ENCODE data around the gene ZRANB3. TPM values are rescaled to one million over a fixed set of nuclear protein-coding genes. Genes with fewer than 3 reads are reported as not detected.

Gene ZRANB3
- total and polyA plus RNA-seq, 7 experiments from 2014 or later, result 4.7 to 7.4 (median 5.6) TPM

- intact Hi-C loops (cut with micrococcal nuclease), result no loop called here
- H3K27me3 ChIP-seq (ENCODE audit: control insufficient read depth in 2 of 2, insufficient read depth in 2 of 2, low read length in 2 of 2), result no peaks in the 10 kb centered on the region
- Mint-ChIP-seq H3K4me3 (peak overlapping the region in 1 of 10 donors; percentile 38), H3K27me3 (no peaks in the 10 kb centered on the region), H3K27ac (peak overlapping the region in 5 of 9 donors; percentile 14 to 62 (median 18)), H3K36me3 (peaks cover 19 to 67% (median 50%) of the 10 kb centered on the region in 5 donors), H3K9me3 (peaks cover 0 to 18% (median 8%) of the 10 kb centered on the region in 11 donors), H3K4me1 (peaks cover 5 to 33% (median 23%) of the 10 kb centered on the region in 7 donors)
- DNase-seq (no peak), ATAC-seq (no peak)
- POLR2A ChIA-PET, result no interaction called here
- H3K9me3 ChIP-seq (ENCODE audit: control insufficient read depth in 2 of 3, low read length in 3 of 3), result no peaks in the 10 kb centered on the region
- H3K4me3 ChIP-seq (ENCODE audit: low read length), result no peak overlapping the region
- H3K27ac ChIP-seq (ENCODE audit: low read depth, low read length), result no peak overlapping the region
- CTCF ChIA-PET, result no interaction called here
- peaks cover 0 to 32% (median 0%) of the 10 kb centered on the region in 3 experiments for H3K36me3 ChIP-seq (ENCODE audit: control insufficient read depth in 2 of 3, insufficient read depth in 3 of 3, low read length in 3 of 3)
- no peaks in the 10 kb centered on the region for H3K4me1 ChIP-seq (ENCODE audit: control insufficient read depth in 2 of 2, insufficient read depth in 2 of 2, low read length in 2 of 2)
Measured at GRCh38 chr2:135099802-135100483, 431.1 kb downstream of the ZRANB3 start.

GRCh38 chr2:135097532-135098231 is 433.3 kb downstream of the ZRANB3 start:
- H3K4me3 Mint-ChIP-seq, result no peak overlapping the region
- H3K27ac Mint-ChIP-seq, result peak overlapping the region in 4 of 9 donors; percentile 1 to 61 (median 10)
- peaks cover 0 to 4% (median 0%) of the 10 kb centered on the region in 11 donors for H3K9me3 Mint-ChIP-seq
- DNase-seq (no peak), ATAC-seq (no peak)
- no peaks in the 10 kb centered on the region for H3K27me3 Mint-ChIP-seq
- H3K4me1 Mint-ChIP-seq, result peaks cover 5 to 35% (median 23%) of the 10 kb centered on the region in 7 donors
- intact Hi-C loops (cut with micrococcal nuclease), result no loop called here
- Histone ChIP-seq H3K9me3 (ENCODE audit: control insufficient read depth in 2 of 3, low read length in 3 of 3) (no peaks in the 10 kb centered on the region), H3K27me3 (ENCODE audit: control insufficient read depth in 2 of 2, insufficient read depth in 2 of 2, low read length in 2 of 2) (no peaks in the 10 kb centered on the region), H3K27ac (ENCODE audit: low read depth, low read length) (no peak overlapping the region), H3K4me1 (ENCODE audit: control insufficient read depth in 2 of 2, insufficient read depth in 2 of 2, low read length in 2 of 2) (no peaks in the 10 kb centered on the region), H3K36me3 (ENCODE audit: control insufficient read depth in 2 of 3, insufficient read depth in 3 of 3, low read length in 3 of 3) (peaks cover 0 to 38% (median 0%) of the 10 kb centered on the region in 3 experiments), H3K4me3 (ENCODE audit: low read length) (no peak overlapping the region)
- peaks cover 19 to 70% (median 52%) of the 10 kb centered on the region in 5 donors for H3K36me3 Mint-ChIP-seq
- CTCF ChIA-PET, result no interaction called here
- POLR2A ChIA-PET, result interaction anchor here (0.6 kb wide), 1 partner anchor 1283 kb away, joined by 3 read pairs; no protein-coding TSS in a partner anchor

GRCh38 chr2:135096665-135097446 is 434.2 kb downstream of the ZRANB3 start:
- CTCF ChIA-PET, result no interaction called here
- H3K4me3 Mint-ChIP-seq, result no peak overlapping the region
- H3K27me3 Mint-ChIP-seq, result no peaks in the 10 kb centered on the region

GRCh38 chr2:135095591-135095990 is 435.4 kb downstream of the ZRANB3 start:
- H3K27ac Mint-ChIP-seq, result no peak overlapping the region
- ChIA-PET CTCF (no interaction called here), POLR2A (no interaction called here)
- H3K36me3 Mint-ChIP-seq, result peaks cover 19 to 67% (median 43%) of the 10 kb centered on the region in 5 donors
- no peaks in the 10 kb centered on the region for H3K27me3 Mint-ChIP-seq
- intact Hi-C loops (cut with micrococcal nuclease), result no loop called here
- H3K4me3 ChIP-seq (ENCODE audit: low read length), result no peak overlapping the region
- H3K36me3 ChIP-seq (ENCODE audit: control insufficient read depth in 2 of 3, insufficient read depth in 3 of 3, low read length in 3 of 3), result peaks cover 0 to 39% (median 0%) of the 10 kb centered on the region in 3 experiments
- no peak for ATAC-seq
- no peak for DNase-seq
- H3K9me3 Mint-ChIP-seq, result no peaks in the 10 kb centered on the region
- peaks cover 7 to 41% (median 19%) of the 10 kb centered on the region in 7 donors for H3K4me1 Mint-ChIP-seq
- no peak overlapping the region for H3K27ac ChIP-seq (ENCODE audit: low read depth, low read length)
- H3K4me3 Mint-ChIP-seq, result no peak overlapping the region
- H3K4me1 ChIP-seq (ENCODE audit: control insufficient read depth in 2 of 2, insufficient read depth in 2 of 2, low read length in 2 of 2), result no peaks in the 10 kb centered on the region
- H3K9me3 ChIP-seq (ENCODE audit: control insufficient read depth in 2 of 3, low read length in 3 of 3), result no peaks in the 10 kb centered on the region
- H3K27me3 ChIP-seq (ENCODE audit: control insufficient read depth in 2 of 2, insufficient read depth in 2 of 2, low read length in 2 of 2), result no peaks in the 10 kb centered on the region

More at GRCh38 chr2:135096665-135097446, 434.2 kb downstream of the ZRANB3 start:
- intact Hi-C loops (cut with micrococcal nuclease), result no loop called here
- Mint-ChIP-seq H3K27ac (peak overlapping the region in 1 of 9 donors; percentile 1), H3K4me1 (peaks cover 7 to 36% (median 20%) of the 10 kb centered on the region in 7 donors), H3K9me3 (peaks cover 0 to 2% (median 0%) of the 10 kb centered on the region in 11 donors), H3K36me3 (peaks cover 18 to 67% (median 50%) of the 10 kb centered on the region in 5 donors)
- Histone ChIP-seq H3K27me3 (ENCODE audit: control insufficient read depth in 2 of 2, insufficient read depth in 2 of 2, low read length in 2 of 2) (no peaks in the 10 kb centered on the region), H3K36me3 (ENCODE audit: control insufficient read depth in 2 of 3, insufficient read depth in 3 of 3, low read length in 3 of 3) (peaks cover 0 to 38% (median 0%) of the 10 kb centered on the region in 3 experiments), H3K9me3 (ENCODE audit: control insufficient read depth in 2 of 3, low read length in 3 of 3) (no peaks in the 10 kb centered on the region), H3K4me3 (ENCODE audit: low read length) (no peak overlapping the region), H3K4me1 (ENCODE audit: control insufficient read depth in 2 of 2, insufficient read depth in 2 of 2, low read length in 2 of 2) (no peaks in the 10 kb centered on the region), H3K27ac (ENCODE audit: low read depth, low read length) (no peak overlapping the region)
- DNase-seq (no peak), ATAC-seq (no peak)
- POLR2A ChIA-PET, result interaction anchor here (0.6 kb wide), 1 partner anchor 1283 kb away, joined by 3 read pairs; no protein-coding TSS in a partner anchor

GRCh38 chr2:135094508-135094907 is 436.5 kb downstream of the ZRANB3 start:
- ATAC-seq, result no peak

GRCh38 chr2:135093670-135094330 is 437.2 kb downstream of the ZRANB3 start:
- no peaks in the 10 kb centered on the region for H3K9me3 ChIP-seq (ENCODE audit: control insufficient read depth in 2 of 3, low read length in 3 of 3)
- peaks cover 19 to 62% (median 45%) of the 10 kb centered on the region in 5 donors for H3K36me3 Mint-ChIP-seq
- no peak overlapping the region for H3K27ac ChIP-seq (ENCODE audit: low read depth, low read length)
- ChIA-PET CTCF (no interaction called here), POLR2A (no interaction called here)
- H3K36me3 ChIP-seq (ENCODE audit: control insufficient read depth in 2 of 3, insufficient read depth in 3 of 3, low read length in 3 of 3), result peaks cover 0 to 44% (median 0%) of the 10 kb centered on the region in 3 experiments
- no peak overlapping the region for H3K4me3 ChIP-seq (ENCODE audit: low read length)
- H3K4me1 Mint-ChIP-seq, result peaks cover 4 to 26% (median 12%) of the 10 kb centered on the region in 7 donors
- no peak overlapping the region for H3K27ac Mint-ChIP-seq
- ATAC-seq, result no peak
- no peaks in the 10 kb centered on the region for H3K4me1 ChIP-seq (ENCODE audit: control insufficient read depth in 2 of 2, insufficient read depth in 2 of 2, low read length in 2 of 2)
- no peak overlapping the region for H3K4me3 Mint-ChIP-seq
- no peaks in the 10 kb centered on the region for H3K27me3 Mint-ChIP-seq
- intact Hi-C loops (cut with micrococcal nuclease), result no loop called here
- no peak for DNase-seq
- no peaks in the 10 kb centered on the region for H3K27me3 ChIP-seq (ENCODE audit: control insufficient read depth in 2 of 2, insufficient read depth in 2 of 2, low read length in 2 of 2)
- peaks cover 0 to 7% (median 0%) of the 10 kb centered on the region in 11 donors for H3K9me3 Mint-ChIP-seq

More at GRCh38 chr2:135094508-135094907, 436.5 kb downstream of the ZRANB3 start:
- no peaks in the 10 kb centered on the region for H3K27me3 ChIP-seq (ENCODE audit: control insufficient read depth in 2 of 2, insufficient read depth in 2 of 2, low read length in 2 of 2)
- peaks cover 0 to 43% (median 0%) of the 10 kb centered on the region in 3 experiments for H3K36me3 ChIP-seq (ENCODE audit: control insufficient read depth in 2 of 3, insufficient read depth in 3 of 3, low read length in 3 of 3)
- no peaks in the 10 kb centered on the region for H3K4me1 ChIP-seq (ENCODE audit: control insufficient read depth in 2 of 2, insufficient read depth in 2 of 2, low read length in 2 of 2)
- intact Hi-C loops (cut with micrococcal nuclease), result no loop called here
- Mint-ChIP-seq H3K36me3 (peaks cover 19 to 62% (median 43%) of the 10 kb centered on the region in 5 donors), H3K27ac (no peak overlapping the region), H3K4me1 (peaks cover 4 to 33% (median 13%) of the 10 kb centered on the region in 7 donors), H3K27me3 (no peaks in the 10 kb centered on the region), H3K4me3 (no peak overlapping the region), H3K9me3 (peaks cover 0 to 2% (median 0%) of the 10 kb centered on the region in 11 donors)
- no peak overlapping the region for H3K4me3 ChIP-seq (ENCODE audit: low read length)
- POLR2A ChIA-PET, result no interaction called here
- DNase-seq, result no peak
- no peak overlapping the region for H3K27ac ChIP-seq (ENCODE audit: low read depth, low read length)
- CTCF ChIA-PET, result no interaction called here
- no peaks in the 10 kb centered on the region for H3K9me3 ChIP-seq (ENCODE audit: control insufficient read depth in 2 of 3, low read length in 3 of 3)

Data from naive thymus-derived CD4-positive, alpha-beta T cell (primary cell).